Measurements from ENCODE around the gene SMAD6.

SMAD6 gene

GRCh38 chr15:66778314-66778665 lies 76.3 kb downstream of the SMAD6 start:
- no peak for DNase-seq

GRCh38 chr15:66778716-66779115 lies 76.7 kb downstream of the SMAD6 start:
- DNase-seq, result no peak

- DNase-seq, result no peak
These were observed 77.4 kb downstream of the SMAD6 start for GRCh38 chr15:66779331-66780009.

- DNase-seq, result no peak
These were observed 78.3 kb downstream of the SMAD6 start for GRCh38 chr15:66780172-66780972.

- DNase-seq, result no peak
These were observed 79.1 kb downstream of the SMAD6 start for GRCh38 chr15:66780973-66781718.

GRCh38 chr15:66782785-66783184 lies 80.7 kb downstream of the SMAD6 start:
- no peak for DNase-seq

GRCh38 chr15:66783314-66783713 lies 81.3 kb downstream of the SMAD6 start:
- no peak for DNase-seq

- no peak for DNase-seq
These were observed 81.7 kb downstream of the SMAD6 start for GRCh38 chr15:66783725-66784124.

- no peak for DNase-seq
These were observed 82.1 kb downstream of the SMAD6 start for GRCh38 chr15:66784174-66784573.

GRCh38 chr15:66785637-66786036 lies 83.6 kb downstream of the SMAD6 start:
- DNase-seq, result no peak

- no peak for DNase-seq
These were observed 84.2 kb downstream of the SMAD6 start for GRCh38 chr15:66786222-66786621.

GRCh38 chr15:66786708-66787488 lies 84.9 kb downstream of the SMAD6 start:
- DNase-seq, result no peak

GRCh38 chr15:66787489-66787871 lies 85.4 kb downstream of the SMAD6 start:
- no peak for DNase-seq

- no peak for DNase-seq
These were observed 86.0 kb downstream of the SMAD6 start for GRCh38 chr15:66788024-66788423.

GRCh38 chr15:66789029-66790025 lies 87.3 kb downstream of the SMAD6 start:
- DNase-seq, result no peak

- no peak for DNase-seq
These were observed 93.8 kb downstream of the SMAD6 start for GRCh38 chr15:66795851-66796250.

- DNase-seq, result no peak
These were observed 94.3 kb downstream of the SMAD6 start for GRCh38 chr15:66796343-66796742.

- DNase-seq, result no peak
These were observed 95.9 kb downstream of the SMAD6 start for GRCh38 chr15:66797921-66798320.

- DNase-seq, result no peak
These were observed 96.5 kb downstream of the SMAD6 start for GRCh38 chr15:66798426-66799061.

- DNase-seq, result no peak
These were observed 97.2 kb downstream of the SMAD6 start for GRCh38 chr15:66799242-66799641.

- DNase-seq, result no peak
These were observed 98.7 kb downstream of the SMAD6 start for GRCh38 chr15:66800584-66801235.

All from NK-92 treated with Interleukin-12 subunit alpha and Interleukin-12 subunit beta, amount 100 ng/mL, for 24 hours (cell line).